Stimulated activated CD4-positive, alpha-beta T cell treated with anti-CD3 and anti-CD28 coated beads, TNF-alpha, amount 100 ng/mL, for 48 hours (primary cell): ENCODE data around the gene LRRC4C.

ENCODE experiments used
- DNase-seq, 3 donors: peaks; one replicate each; pipeline ENCODE4 v3.0.0-alpha.2; 2020; ENCODE audit warnings: low read depth in 3 of 3

The LRRC4C gene

DNA sequence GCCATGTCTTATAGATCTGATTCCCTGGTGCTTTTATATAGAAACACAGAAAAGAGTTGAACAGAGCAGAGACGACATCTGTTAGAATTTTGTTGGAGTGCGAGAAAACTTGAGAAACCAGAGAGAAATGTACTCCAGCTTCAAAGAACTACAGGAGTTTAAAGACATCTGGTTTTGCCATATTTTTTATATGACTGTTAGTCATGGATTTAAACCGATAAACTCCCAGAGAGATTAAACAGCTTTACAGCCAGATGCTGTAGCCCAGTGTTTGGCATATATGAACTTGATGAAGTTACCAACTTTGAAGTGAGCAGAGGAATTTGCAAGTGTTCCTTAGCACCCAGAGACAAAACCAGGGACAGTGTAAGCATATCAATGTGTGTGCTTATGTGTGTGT is 1083.1 kb downstream of the LRRC4C start:
- DNase-seq = no peak

DNA sequence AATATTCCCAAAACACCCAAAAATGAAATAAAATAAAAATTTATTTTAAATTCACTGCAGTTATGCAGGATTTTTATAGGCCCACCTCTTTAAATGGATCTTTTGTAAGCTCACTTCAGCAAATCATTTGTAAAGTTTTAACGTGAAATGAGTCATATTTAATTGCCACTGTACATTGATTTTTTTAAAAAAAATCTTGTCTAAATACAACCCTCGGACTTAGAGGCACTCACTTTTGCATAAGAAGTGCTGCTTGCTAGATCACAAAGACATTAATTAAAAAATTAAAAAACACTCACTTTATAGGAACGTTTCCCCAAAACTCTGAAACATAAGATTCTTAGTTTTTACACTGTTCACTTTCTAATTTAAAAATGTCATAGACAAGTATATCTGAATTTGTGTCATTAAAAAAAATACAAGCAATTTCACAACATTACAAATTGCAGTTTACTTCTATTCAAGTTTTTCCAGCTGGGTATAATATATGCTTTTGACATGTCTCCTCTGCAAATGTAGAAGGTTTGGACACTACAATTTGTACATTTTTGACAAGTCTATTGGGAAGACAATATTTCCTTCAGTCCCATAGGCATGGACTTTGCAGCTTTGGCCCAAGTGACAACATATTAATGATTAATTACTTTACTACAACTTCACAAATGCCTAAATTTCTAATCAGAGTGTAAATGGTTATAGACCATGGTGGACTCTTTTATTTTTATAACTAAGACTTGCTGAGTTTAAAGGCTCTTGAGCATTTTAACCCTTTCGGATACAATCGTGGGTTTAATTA is 1088.4 kb downstream of the LRRC4C start:
- DNase-seq = no peak

DNA sequence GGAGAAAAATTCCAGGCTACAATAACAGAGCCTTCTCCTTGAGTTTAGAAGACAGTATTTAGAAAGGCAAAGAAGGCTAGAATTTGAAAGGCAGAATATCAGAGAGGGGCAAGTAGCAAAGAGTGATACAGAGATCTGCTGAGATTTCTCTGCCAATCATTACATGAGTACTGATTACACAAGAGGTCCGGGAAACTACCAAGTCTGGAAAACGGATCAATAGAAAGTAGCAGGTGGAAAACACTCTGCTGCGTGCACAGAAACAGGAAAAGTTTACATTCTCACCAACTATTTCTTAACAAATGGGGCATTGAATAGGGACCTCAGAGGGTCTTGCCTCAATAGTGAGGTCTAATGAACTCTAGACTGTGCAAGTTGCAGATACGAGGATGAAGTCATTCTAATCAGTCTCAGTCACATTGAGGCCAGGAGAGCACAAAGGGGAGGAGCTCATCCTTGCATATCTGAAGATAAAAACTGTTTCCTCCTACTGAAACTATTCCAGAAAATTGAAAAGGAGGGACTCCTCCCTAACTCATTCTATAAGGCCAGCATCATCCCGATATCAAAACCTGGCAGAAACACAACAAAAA is 1099.2 kb downstream of the LRRC4C start:
- no peak for DNase-seq

- no peak for DNase-seq
Observed at GRCh38 chr11:40354121-40354520, 1105.3 kb downstream of the LRRC4C start.

GRCh38 chr11:40340911-40341310 is 1118.5 kb downstream of the LRRC4C start:
- no peak for DNase-seq

DNA sequence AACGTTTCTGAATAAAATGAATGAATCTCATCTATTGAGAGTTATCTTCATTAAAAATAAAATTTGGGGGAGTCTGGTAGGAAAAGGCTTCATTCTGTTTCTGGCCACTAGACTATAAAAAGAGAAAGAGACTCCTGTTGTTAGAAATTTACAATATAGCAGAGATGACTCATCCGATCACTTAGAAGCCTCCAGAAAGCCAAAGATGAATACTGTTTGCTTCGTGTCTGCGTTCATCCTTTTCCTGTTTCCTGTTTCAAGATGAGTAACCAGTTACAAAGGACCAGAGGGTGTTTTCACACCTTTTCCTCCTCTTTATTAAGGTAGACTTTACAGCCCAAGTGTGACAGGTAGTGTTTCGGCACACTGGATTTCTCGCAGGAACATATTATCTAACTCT is 1120.7 kb downstream of the LRRC4C start:
- DNase-seq = no peak

DNA sequence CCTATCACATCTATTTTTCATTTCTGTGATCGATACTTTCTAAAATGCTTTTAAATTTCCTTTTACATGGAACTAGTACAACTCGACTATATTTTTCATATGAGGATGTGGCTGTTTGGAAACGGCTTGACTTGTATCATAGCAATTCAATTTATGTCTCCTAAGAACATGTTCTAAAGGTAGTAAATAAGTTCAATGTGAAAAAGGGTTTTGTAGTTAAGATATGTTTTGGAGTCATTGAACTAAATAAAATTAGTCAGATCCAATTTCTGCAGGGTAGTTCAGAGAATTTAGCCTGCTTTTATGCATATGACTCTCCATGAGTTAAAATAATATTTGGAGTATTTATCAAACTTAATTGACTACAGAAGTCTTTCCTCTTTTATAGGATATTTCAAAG is 1121.4 kb downstream of the LRRC4C start:
- DNase-seq = no peak

DNA sequence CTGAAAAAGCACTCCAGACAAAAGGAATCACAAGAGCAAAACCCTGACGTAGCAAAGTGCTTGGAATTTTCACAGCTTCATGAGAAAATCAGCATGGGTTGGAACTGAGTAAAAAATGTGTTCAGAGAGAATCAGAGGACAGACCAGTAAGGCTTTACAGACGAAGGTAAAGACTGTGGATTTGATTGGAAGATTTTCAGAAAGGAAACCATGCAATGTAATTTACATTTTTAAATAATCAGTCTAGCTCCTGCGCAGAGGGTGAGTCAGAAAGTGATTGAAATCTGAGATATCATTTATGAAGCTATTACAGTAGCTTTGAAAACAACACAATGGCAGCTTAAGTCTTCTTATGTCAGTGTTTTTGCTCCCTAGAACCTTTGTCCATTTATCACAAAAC is 1122.3 kb downstream of the LRRC4C start:
- DNase-seq = no peak

- DNase-seq = no peak
Observed at GRCh38 chr11:40328890-40329614, 1130.4 kb downstream of the LRRC4C start.

GRCh38 chr11:40323241-40323640 is 1136.2 kb downstream of the LRRC4C start:
- DNase-seq = no peak

DNA sequence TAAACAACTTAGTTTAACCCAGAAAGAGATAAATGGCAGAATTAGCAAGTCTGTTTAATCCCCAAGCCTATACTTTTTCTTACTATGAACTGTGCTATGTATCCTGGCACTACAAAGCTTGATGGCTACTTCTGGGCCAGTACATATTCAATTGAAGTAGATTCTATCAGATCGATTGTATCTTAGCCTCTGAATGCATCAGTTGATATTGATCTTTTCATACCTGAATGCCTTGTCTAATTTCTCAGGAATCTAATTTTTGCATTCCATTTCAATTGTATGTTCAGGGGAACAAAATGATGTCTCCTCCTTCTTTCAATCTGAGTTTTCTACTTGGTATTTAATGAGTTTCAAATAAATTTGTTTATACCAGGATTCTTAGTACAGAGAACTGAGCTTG is 1137.9 kb downstream of the LRRC4C start:
- no peak for DNase-seq

- no peak for DNase-seq
Observed at GRCh38 chr11:40316171-40316570, 1143.3 kb downstream of the LRRC4C start.

DNA sequence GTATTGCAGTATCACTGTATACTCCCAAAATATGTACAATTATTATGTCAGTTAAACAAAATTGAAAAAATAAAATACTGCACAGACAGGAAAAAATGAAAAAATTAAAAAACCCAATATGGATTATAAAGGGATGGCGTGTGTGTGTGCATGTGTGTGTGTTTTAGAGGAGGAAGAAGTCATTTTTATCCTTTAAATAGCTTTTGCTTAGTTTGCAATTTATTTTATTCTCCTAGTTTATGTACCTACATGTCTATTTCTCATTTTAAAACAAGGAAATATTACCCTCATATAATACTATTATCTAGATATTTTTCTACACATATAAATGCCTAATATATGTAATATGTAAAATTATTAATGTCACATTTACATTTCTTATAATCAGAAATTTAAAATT is 1144.3 kb downstream of the LRRC4C start:
- DNase-seq = no peak

DNA sequence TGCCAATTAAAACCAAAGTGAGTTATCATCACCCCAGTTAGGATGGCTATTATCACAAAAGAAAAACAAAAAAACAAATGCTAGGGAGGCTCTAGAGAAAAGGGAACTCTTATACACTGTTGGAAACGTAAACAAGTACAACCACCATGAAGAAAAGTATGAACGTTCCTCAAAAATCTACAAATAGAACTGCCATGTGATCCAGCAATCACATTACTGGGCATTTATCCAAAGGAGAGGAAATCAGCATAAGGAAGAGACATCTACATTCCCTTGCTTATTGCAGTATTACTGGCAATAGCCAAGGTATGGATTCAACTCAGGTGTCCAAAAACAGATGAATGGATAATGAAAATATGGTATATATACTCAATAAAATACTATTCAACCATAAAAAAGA is 1145.1 kb downstream of the LRRC4C start:
- DNase-seq = no peak

GRCh38 chr11:40306938-40307548 is 1152.4 kb downstream of the LRRC4C start:
- DNase-seq = no peak

DNA sequence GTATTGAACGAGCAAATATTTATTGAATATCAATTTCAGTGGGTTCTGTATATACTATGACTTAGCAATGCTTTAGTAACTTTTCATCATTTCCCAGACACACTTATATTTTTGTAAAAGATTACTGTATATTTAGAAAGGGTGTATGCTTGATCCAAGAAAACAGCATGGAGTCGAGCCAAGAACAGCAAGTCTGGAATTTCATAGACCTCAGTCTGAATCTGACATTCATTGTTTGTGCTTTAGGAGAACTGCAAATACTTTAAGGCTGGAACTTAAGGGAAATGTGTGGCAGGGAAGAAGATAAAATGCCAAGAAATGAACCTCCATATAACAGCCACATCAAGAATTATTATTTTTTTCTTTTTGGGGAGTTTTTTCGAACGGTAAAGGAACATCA is 1156.8 kb downstream of the LRRC4C start:
- no peak for DNase-seq

DNA sequence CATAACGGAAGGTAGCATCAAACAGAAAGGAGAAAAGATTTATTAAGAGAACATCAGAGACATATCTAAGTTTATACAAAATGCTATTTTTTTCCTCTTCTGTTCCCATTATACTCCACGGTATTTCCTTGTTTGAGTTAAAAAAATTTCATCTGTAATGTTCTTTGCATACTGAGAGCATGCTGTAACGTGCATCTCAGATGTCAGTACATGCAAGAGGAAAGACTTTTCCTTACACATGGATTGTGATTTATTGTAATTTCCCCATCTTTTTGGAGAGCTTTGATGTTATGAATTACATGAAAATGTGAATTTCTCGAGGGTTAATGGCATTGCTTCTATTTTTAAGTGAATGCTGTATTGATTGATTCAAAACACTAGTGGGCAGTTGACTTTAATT is 1164.0 kb downstream of the LRRC4C start:
- DNase-seq = no peak

DNA sequence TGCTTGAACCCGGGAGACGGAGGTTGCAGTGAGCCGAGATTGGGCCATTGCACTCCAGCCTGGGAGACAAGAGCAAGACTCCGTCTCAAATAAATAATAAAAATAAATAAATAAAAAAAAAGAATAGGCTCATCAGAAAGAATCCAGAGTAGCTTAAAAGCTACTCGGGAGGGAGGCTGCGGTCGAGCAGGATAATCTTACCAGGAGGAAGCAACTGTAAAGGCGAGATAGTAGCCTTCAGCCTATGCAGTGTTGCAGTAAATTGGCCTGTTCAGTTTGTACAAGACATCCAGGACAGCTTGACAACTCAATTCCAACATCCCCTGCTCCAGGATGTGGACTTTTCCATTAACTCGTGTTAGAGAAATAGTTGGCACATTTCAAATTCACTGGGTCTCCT is 1164.7 kb downstream of the LRRC4C start:
- no peak for DNase-seq

DNA sequence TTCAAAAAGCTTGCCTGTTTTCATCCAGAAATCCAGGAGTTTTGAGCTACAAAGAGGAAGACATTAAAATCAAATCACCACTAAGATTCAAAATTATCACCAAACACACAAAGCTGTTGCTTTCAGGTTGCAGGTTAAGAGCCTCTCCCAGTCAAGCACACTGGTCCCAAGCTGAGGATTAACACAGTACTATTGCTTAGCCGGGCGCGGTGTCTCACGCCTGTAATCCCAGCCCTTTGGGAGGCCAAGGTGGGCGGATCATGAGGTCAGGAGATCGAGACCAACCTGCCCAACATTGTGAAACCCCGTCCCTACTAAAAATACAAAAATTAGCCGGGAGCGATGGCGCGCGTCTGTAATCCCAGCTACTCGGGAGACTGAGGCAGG is 1165.1 kb downstream of the LRRC4C start:
- no peak for DNase-seq

DNA sequence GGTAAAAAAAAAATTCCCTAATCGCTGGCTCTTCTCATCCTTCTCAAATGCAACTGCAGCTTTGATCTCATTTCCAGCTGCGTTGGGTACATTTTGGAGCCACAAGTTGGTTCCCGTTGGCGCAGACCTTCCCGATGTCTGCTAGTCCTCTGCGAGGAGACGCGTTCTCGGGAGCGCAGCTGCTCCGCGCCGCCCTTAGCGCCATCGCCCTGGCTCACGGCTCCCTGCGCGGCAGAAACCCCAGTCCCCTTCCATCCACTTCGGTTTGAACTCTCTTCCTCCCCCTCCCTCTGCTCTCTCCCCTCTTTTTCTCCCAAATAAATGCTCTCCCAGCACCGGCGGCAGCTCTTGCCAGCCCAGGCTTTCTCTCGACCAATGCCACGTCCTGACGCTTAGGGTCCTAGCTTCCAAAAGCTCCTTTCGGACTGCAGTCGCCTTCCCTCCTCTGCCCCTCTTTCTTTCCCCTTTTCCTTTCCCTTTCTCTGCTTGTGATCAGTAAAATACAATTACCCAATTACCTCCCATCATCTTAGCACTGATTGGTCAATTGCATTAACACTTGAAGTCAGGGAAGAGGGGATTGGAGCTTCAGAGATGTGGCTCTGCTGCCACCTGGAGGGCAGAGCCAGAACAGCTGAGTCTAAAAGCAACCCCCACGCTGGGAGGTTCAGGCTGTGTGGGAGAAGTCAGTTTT is 1165.7 kb downstream of the LRRC4C start:
- peak; percentile 1 to 16 (median 3) for DNase-seq

DNA sequence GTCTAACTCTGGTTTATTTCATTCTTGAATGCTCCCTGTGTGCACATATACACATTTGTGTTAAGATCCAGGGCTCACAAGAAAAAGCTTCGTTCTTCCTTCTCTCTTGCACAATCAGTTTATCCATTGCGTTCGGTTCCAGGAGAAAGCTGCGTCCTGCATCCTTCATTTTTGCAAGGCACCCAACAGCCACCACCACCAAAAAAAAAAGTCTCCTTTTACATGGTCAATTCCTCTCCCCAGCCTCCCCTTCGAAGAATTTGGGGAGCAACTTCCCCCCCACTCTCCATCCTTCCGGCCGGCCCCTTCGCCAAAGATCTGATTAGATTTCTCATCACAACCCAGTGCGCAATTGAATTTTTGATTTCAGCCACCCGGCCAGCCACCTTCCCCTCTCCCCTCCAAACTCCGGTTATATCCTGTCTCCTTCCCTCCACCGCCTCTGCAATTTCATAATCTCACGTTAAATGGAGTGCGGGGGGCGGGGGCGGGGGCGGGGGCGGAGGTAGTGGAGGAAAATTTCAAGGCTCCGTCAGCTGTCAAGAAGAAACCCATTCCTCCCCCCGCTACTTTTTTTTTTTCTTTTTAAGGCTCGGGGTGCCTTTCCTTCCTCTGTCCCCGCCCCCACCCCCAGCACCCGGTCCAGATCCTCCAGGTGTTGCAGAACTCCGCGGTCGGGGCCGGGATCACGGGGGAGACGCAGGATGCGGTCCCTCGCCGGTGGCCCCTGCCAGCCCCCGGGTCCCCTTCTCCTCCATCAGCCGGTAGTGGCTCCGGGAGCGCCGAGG is 1166.5 kb downstream of the LRRC4C start:
- DNase-seq = no peak
